PC-9 (cell line): ENCODE measurements around the gene PLA2G2C. TPM values are rescaled to one million over a fixed set of nuclear protein-coding genes. Genes with fewer than 3 reads are reported as not detected.

Experiments used
- BruUV-seq: library from RNA; stranded (reverse); fragments of 400-500 nt; replicated peaks from 2 replicates; lab custom pipeline; 2021; lab: Mats Ljungman, UMichigan
- CTCF ChIA-PET: fragments of 300-600 bp; sonication (Branson Sonifier 250); formaldehyde crosslinking; loops from one replicate; lab custom pipeline; 2022; ENCODE audit warnings: antibody characterized with exemption; lab: Charles Lee
- POLR2A ChIA-PET: fragments of 300-600 bp; sonication (Branson Sonifier 250); formaldehyde crosslinking; loops from one replicate; lab custom pipeline; 2022; ENCODE audit warnings: antibody characterized with exemption; ENCODE audit not compliant: unreplicated experiment; lab: Charles Lee
- DNase-seq, 2 experiments: peaks; one replicate each; pipeline versions ENCODE4 v3.0.0 to v3.0.0-alpha.2; 2015 to 2022; ENCODE audit warnings: mixed read lengths in 1 of 2
- H2AFZ ChIP-seq: fragments of 200-600 bp; sonication (generic); 2 replicates; pipeline ENCODE4 v1.8.1; 2017; ENCODE audit warnings: antibody characterized with exemption
- H3F3A ChIP-seq: fragments of 200-600 bp; sonication (generic); 2 replicates; pipeline ENCODE4 v1.8.1; 2017; ENCODE audit warnings: antibody characterized with exemption, mild to moderate bottlenecking, low read depth; ENCODE audit not compliant: insufficient read depth
- H3K27ac ChIP-seq: fragments of 200-600 bp; sonication (generic); 2 replicates; pipeline ENCODE4 v1.6.1; 2016; ENCODE audit warnings: mixed run types
- H3K27me3 ChIP-seq: fragments of 200-600 bp; sonication (generic); 2 replicates; pipeline ENCODE4 v1.6.1; 2016; ENCODE audit warnings: low read depth, mixed run types; ENCODE audit not compliant: insufficient read depth
- H3K36me3 ChIP-seq: fragments of 200-600 bp; sonication (generic); 2 replicates; pipeline ENCODE4 v1.6.1; 2016; ENCODE audit warnings: low read depth, mixed run types
- H3K4me1 ChIP-seq: fragments of 200-600 bp; sonication (generic); replicated peaks from 2 replicates; pipeline ENCODE4 v1.6.1; 2016; ENCODE audit warnings: mixed run types; ENCODE audit not compliant: insufficient read depth
- H3K4me2 ChIP-seq: fragments of 200-600 bp; sonication (generic); 2 replicates; pipeline ENCODE4 v1.6.1; 2017; ENCODE audit warnings: mixed run types
- H3K4me3 ChIP-seq: fragments of 200-600 bp; sonication (generic); 2 replicates; pipeline ENCODE4 v1.6.1; 2016; ENCODE audit warnings: mixed run types
- H3K79me2 ChIP-seq: fragments of 200-600 bp; sonication (generic); 2 replicates; pipeline ENCODE4 v1.6.1; 2017; ENCODE audit warnings: low read depth, mixed run types
- H3K9me2 ChIP-seq: fragments of 200-600 bp; sonication (generic); 2 replicates; pipeline ENCODE4 v1.8.1; 2017; ENCODE audit warnings: mild to moderate bottlenecking; ENCODE audit not compliant: insufficient read depth
- H3K9me3 ChIP-seq: fragments of 200-600 bp; sonication (generic); 2 replicates; pipeline ENCODE4 v1.8.1; 2016; ENCODE audit warnings: low read depth; ENCODE audit not compliant: insufficient read depth
- H4K20me1 ChIP-seq: fragments of 200-600 bp; sonication (generic); 2 replicates; pipeline ENCODE4 v1.8.1; 2017; ENCODE audit not compliant: insufficient read depth
- EZH2 ChIP-seq: fragments of 200-600 bp; sonication (generic); IDR thresholded peaks from 2 replicates; pipeline ENCODE4 v1.8.0; 2017; ENCODE audit warnings: antibody characterized with exemption, low read depth
- intact Hi-C: fragments of 100-400 bp; cut with micrococcal nuclease; formaldehyde crosslinking; loops from one replicate; pipeline ENCODE4 v1.10.0; 2022; ENCODE audit not compliant: unreplicated experiment
- total RNA-seq: library from RNA; stranded (reverse); gene quantifications from 2 replicates; pipeline ENCODE4 v1.2.3, GENCODE V29; 2021
- TF ChIP-seq, protein P1 (sequence below): fragments of 200-600 bp; sonication (generic); conservative IDR thresholded peaks from 2 replicates; pipeline ENCODE4 v1.6.1; 2017; ENCODE audit warnings: mixed run types, antibody characterized with exemption, mild to moderate bottlenecking, moderate library complexity

Gene PLA2G2C
- total RNA-seq, 1 experiment from 2014 or later: 0.55 TPM

DNA sequence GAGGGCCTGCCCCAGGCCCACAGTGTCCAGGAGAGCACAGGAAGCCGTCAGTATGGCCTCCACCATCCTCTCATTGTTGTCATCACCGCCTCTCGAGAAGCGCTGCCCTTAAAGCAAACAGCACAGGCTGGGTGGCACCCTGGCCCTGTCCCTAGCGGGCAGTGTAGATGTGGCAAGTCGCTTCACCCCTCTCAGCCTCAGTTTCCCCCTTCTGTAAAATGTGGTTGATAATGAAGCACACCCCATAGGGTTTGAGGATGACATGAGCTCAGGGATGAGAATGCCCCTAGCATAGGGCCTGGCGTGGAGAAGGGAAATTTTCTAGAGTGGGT, 33.8 kb downstream of the PLA2G2C start:
- Histone ChIP-seq H3K4me1 (peaks cover 24% of the 10 kb centered on the region), H3F3A (peaks cover 10% of the 10 kb centered on the region), H3K36me3 (peaks cover 5% of the 10 kb centered on the region), H3K79me2 (peaks cover 36% of the 10 kb centered on the region), H3K27me3 (no peaks in the 10 kb centered on the region), H2AFZ (no peak overlapping the region), H3K27ac (peak overlapping the region; percentile 91), H3K4me3 (no peak overlapping the region; the same call in 1 of the 2 replicates), H3K9me3 (no peaks in the 10 kb centered on the region), H4K20me1 (no peaks in the 10 kb centered on the region), H3K9me2 (no peaks in the 10 kb centered on the region), H3K4me2 (peak overlapping the region; percentile 92)
- ChIA-PET POLR2A (interaction anchor here (0.7 kb wide), 1 partner anchor 203 kb away, joined by 5 read pairs; no protein-coding TSS in a partner anchor), CTCF (interaction anchor here (1.0 to 1.5 kb wide), 4 partner anchors 50 to 235 kb away, joined by 3 to 8 read pairs (median 4); no protein-coding TSS in a partner anchor)
- no TSS peak for BruUV-seq
- TF ChIP-seq EZH2: no peak
- TF ChIP-seq, protein P1, sequence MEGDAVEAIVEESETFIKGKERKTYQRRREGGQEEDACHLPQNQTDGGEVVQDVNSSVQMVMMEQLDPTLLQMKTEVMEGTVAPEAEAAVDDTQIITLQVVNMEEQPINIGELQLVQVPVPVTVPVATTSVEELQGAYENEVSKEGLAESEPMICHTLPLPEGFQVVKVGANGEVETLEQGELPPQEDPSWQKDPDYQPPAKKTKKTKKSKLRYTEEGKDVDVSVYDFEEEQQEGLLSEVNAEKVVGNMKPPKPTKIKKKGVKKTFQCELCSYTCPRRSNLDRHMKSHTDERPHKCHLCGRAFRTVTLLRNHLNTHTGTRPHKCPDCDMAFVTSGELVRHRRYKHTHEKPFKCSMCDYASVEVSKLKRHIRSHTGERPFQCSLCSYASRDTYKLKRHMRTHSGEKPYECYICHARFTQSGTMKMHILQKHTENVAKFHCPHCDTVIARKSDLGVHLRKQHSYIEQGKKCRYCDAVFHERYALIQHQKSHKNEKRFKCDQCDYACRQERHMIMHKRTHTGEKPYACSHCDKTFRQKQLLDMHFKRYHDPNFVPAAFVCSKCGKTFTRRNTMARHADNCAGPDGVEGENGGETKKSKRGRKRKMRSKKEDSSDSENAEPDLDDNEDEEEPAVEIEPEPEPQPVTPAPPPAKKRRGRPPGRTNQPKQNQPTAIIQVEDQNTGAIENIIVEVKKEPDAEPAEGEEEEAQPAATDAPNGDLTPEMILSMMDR: peak; percentile 36; the same call in 1 of the 2 replicates
- intact Hi-C loops: loop anchor here (1.0 to 10.0 kb wide), 8 partner anchors 34 to 490 kb away; partner anchors contain the start of genes HTR6, PLA2G2C and UBXN10
- no peak for DNase-seq

DNA sequence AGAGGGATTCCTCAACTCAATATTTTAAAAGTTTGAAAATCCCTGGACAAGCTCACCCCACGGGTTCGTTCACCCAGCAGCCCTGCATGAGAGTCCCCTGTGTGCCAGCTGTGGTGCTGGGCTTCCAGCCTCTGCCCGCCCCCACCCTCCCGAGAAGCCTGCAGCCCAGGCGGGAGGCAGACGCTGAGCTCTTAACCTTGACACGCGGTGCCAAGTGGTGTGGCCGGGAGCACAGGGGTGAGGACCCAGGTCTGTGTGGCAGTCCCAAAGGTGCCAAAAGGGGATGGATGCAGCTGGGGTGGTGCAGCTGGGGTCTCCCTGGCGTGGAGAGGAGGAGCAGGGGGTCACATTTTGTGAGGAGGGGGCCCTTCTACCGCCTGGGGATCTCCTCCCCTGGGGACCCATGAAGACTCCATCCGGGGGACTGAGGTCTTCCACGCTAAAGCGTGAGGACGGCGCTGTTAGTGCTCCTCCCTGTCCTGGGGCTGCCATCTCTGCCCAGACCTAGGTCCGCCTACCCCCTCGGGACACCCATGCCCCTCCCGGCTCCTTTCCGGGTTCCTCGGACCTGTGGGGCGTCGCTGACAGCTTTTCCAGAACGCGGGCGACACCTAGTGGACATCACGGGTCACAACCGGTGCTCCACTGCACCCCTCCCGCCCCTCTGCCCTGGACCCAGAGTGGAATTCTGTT, 34.3 kb downstream of the PLA2G2C start:
- H4K20me1 ChIP-seq: no peaks in the 10 kb centered on the region
- H3F3A ChIP-seq: peaks cover 9% of the 10 kb centered on the region
- peak overlapping the region; percentile 92 for H3K4me2 ChIP-seq
- peak; percentile 63 to 83 for DNase-seq
- no peak overlapping the region for H2AFZ ChIP-seq
- peak overlapping the region; percentile 21; the same call in 1 of the 2 replicates for H3K4me3 ChIP-seq
- POLR2A ChIA-PET: no interaction called here
- no peaks in the 10 kb centered on the region for H3K9me3 ChIP-seq
- no peaks in the 10 kb centered on the region for H3K9me2 ChIP-seq
- CTCF ChIA-PET: interaction anchor here (0.6 to 1.3 kb wide), 7 partner anchors 50 to 613 kb away, joined by 3 to 8 read pairs (median 4); no protein-coding TSS in a partner anchor
- BruUV-seq: no TSS peak
- TF ChIP-seq EZH2: no peak
- TF ChIP-seq, protein P1: peak; percentile 87
- intact Hi-C loops: loop anchor here (1.0 to 10.0 kb wide), 8 partner anchors 35 to 490 kb away; partner anchors contain the start of genes HTR6, PLA2G2C and UBXN10
- H3K36me3 ChIP-seq: peaks cover under 1% of the 10 kb centered on the region; the same call in 1 of the 2 replicates
- H3K27me3 ChIP-seq: no peaks in the 10 kb centered on the region
- peaks cover 20% of the 10 kb centered on the region for H3K4me1 ChIP-seq
- H3K79me2 ChIP-seq: peaks cover 31% of the 10 kb centered on the region
- H3K27ac ChIP-seq: peak overlapping the region; percentile 91

DNA sequence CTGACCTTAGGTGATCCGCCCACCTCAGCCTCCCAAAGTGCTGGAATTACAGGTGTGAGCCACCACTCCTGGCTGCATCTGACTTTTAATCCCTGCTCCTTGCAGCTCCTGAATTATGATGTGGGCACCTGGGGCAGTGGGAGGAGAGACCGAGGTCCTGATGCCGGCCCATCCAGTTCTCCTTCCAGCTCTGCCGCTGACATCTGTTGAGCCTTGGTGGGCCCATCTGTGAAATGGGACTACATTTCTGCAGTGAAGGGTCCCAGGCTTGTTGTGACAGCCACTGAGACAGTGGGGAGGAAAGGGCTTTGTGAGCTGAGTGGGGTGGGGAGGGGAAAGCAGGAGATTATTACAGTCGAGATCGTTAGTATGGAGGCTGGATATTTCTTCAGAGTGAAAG, 35.3 kb downstream of the PLA2G2C start:
- DNase-seq: no peak
- BruUV-seq: no TSS peak
- ChIA-PET CTCF (no interaction called here), POLR2A (interaction anchor here (0.6 kb wide), 1 partner anchor 49 kb away, joined by 3 read pairs; no protein-coding TSS in a partner anchor)
- Histone ChIP-seq H3F3A (peaks cover 9% of the 10 kb centered on the region), H3K79me2 (peaks cover 20% of the 10 kb centered on the region), H3K9me2 (no peaks in the 10 kb centered on the region), H3K4me1 (peaks cover 14% of the 10 kb centered on the region), H3K36me3 (no peaks in the 10 kb centered on the region), H3K9me3 (no peaks in the 10 kb centered on the region), H3K27me3 (no peaks in the 10 kb centered on the region), H2AFZ (no peak overlapping the region), H3K4me3 (no peak overlapping the region), H3K27ac (no peak overlapping the region), H3K4me2 (no peak overlapping the region), H4K20me1 (no peaks in the 10 kb centered on the region)
- TF ChIP-seq EZH2: no peak
- TF ChIP-seq, protein P1: no peak
- intact Hi-C loops: loop anchor here (5.0 to 10.0 kb wide), 3 partner anchors 206 to 489 kb away; partner anchors contain the start of gene HTR6
